ENCODE results near the gene TMEM185A.

DNA sequence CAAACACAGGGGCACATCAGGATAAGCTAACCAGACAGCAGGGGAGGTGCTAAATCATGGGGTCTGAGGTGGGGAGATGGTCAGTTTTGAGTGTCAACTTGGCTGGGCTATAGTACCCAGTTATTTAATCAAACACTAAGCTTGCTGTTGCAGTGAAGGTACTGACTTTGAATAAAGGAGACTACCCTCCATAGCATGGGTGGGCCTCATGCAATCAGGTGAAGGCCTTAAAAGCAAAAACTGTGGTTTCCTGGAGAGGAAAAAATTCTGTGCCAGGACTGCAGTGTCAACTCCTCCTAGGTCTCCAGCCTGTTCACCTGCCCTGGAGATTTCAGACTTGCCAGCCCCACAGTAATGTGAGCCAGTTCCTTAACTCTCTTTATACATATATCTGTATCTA is 23.9 kb downstream of the TMEM185A start:
- TF ChIP-seq EZH2phosphoT487 (IDR thresholded peaks at IDR 0.05; ENCODE audit: insufficient read depth, low read depth) (no peak), EZH2 (IDR thresholded peaks at IDR 0.05; ENCODE audit: insufficient read depth, poor library complexity, severe bottlenecking) (no peak)

All from GM23248 (cell line).